HuH-7.5 (cell line): ENCODE measurements around the gene ATP2B2.
A peak's percentile ranks its signal among the peaks of the same experiment; 100 is the strongest.

Experiments used
- DNase-seq: peaks from one replicate; pipeline ENCODE4 v3.0.0; 2011; ENCODE audit warnings: low spot score

Gene ATP2B2

GRCh38 chr3:10493202-10493589 lies 12.2 kb downstream of the ATP2B2 start:
- no peak for DNase-seq

- DNase-seq: no peak
Measured at GRCh38 chr3:10492364-10493201, 12.8 kb downstream of the ATP2B2 start.

GRCh38 chr3:10489746-10490483 lies 15.5 kb downstream of the ATP2B2 start:
- DNase-seq: no peak

GRCh38 chr3:10487988-10488633 lies 17.3 kb downstream of the ATP2B2 start:
- no peak for DNase-seq

- DNase-seq: no peak
Measured at GRCh38 chr3:10485806-10486205, 19.6 kb downstream of the ATP2B2 start.

- no peak for DNase-seq
Measured at GRCh38 chr3:10485380-10485779, 20.0 kb downstream of the ATP2B2 start.

- no peak for DNase-seq
Measured at GRCh38 chr3:10484709-10485108, 20.7 kb downstream of the ATP2B2 start.

- DNase-seq: no peak
Measured at GRCh38 chr3:10483686-10484345, 21.6 kb downstream of the ATP2B2 start.

GRCh38 chr3:10483364-10483675 lies 22.1 kb downstream of the ATP2B2 start:
- DNase-seq: no peak

- DNase-seq: no peak
Measured at GRCh38 chr3:10482631-10483363, 22.6 kb downstream of the ATP2B2 start.

- no peak for DNase-seq
Measured at GRCh38 chr3:10480871-10481378, 24.5 kb downstream of the ATP2B2 start.

- no peak for DNase-seq
Measured at GRCh38 chr3:10479311-10479710, 26.1 kb downstream of the ATP2B2 start.

- DNase-seq: no peak
Measured at GRCh38 chr3:10475983-10476382, 29.4 kb downstream of the ATP2B2 start.

- DNase-seq: no peak
Measured at GRCh38 chr3:10474847-10475246, 30.5 kb downstream of the ATP2B2 start.

GRCh38 chr3:10474275-10474646 lies 31.1 kb downstream of the ATP2B2 start:
- DNase-seq: no peak

- no peak for DNase-seq
Measured at GRCh38 chr3:10473581-10474274, 31.7 kb downstream of the ATP2B2 start.

- DNase-seq: no peak
Measured at GRCh38 chr3:10472877-10473440, 32.4 kb downstream of the ATP2B2 start.

- DNase-seq: no peak
Measured at GRCh38 chr3:10471054-10471688, 34.2 kb downstream of the ATP2B2 start.

GRCh38 chr3:10470120-10471053 lies 35.0 kb downstream of the ATP2B2 start:
- DNase-seq: peak; percentile 73
